Psoas muscle (tissue), 8 donors: ENCODE results near the gene GLIPR2. TPM values are rescaled to one million over a fixed set of nuclear protein-coding genes. Genes with fewer than 3 reads are reported as not detected.

Source experiments
- ATAC-seq, 4 donors: fragments of 200-7000 bp; cut with Tn5 transposase; one replicate each; pipeline ENCODE4 v1.9.1; 2020; ENCODE audit warnings: moderate library complexity in 3 of 4, mild to moderate bottlenecking in 2 of 4
- DNase-seq, 2 donors: peaks; one replicate each; pipeline ENCODE4 v3.0.0-alpha.2; 2020
- H3K27ac ChIP-seq: fragments of 200-600 bp; one replicate; pipeline ENCODE4 v1.8.0; 2022
- H3K27me3 ChIP-seq, 3 donors: fragments of 200-600 bp in 1 of 3; one replicate each; pipeline versions ENCODE4 v1.6.1 to v1.8.0; 2013 to 2022; ENCODE audit warnings: low read length in 2 of 3, mild to moderate bottlenecking in 2 of 3, moderate library complexity in 1 of 3; ENCODE audit not compliant: insufficient read depth in 3 of 3
- H3K36me3 ChIP-seq, 2 donors: fragments of 200-600 bp in 1 of 2; one replicate each; pipeline versions ENCODE4 v1.6.1 to v1.8.0; 2013 to 2022; ENCODE audit warnings: low read depth in 1 of 2, mild to moderate bottlenecking in 1 of 2, moderate library complexity in 1 of 2; ENCODE audit not compliant: insufficient read depth in 1 of 2
- H3K4me1 ChIP-seq: fragments of 200-600 bp; one replicate; pipeline ENCODE4 v1.8.0; 2022
- H3K4me3 ChIP-seq: fragments of 200-600 bp; one replicate; pipeline ENCODE4 v1.8.0; 2022; ENCODE audit warnings: mild to moderate bottlenecking
- H3K9me3 ChIP-seq: fragments of 200-600 bp; one replicate; pipeline ENCODE4 v1.8.0; 2022
- WGBS, 3 donors: extraction: QIAGEN DNeasy Blood & Tissue Kit; methylation state at CpG; one replicate each; pipeline versions ENCODE4 v1.1.6 to v1.1.7; 2013; 5-methylcytosine and 5-hydroxymethylcytosine counted together
- intact Hi-C, 2 donors: fragments of 100-400 bp; cut with DNase I; formaldehyde crosslinking; loops; one replicate each; pipeline versions ENCODE4 v1.11.0 to v1.14.2; 2022
- polyA plus RNA-seq, 3 donors: library from polyadenylated mRNA; stranded (reverse); fragments of 200-250 nt; gene quantifications; one replicate each; pipeline ENCODE4 v1.2.3, GENCODE V29; 2013
- total RNA-seq, 4 donors: library from RNA; stranded (reverse); fragmentation: NEBNext Ultra II Directional in 2 of 4; extraction: Animal tissue kit (Norgen Biotek cat#: 25700) in 2 of 4; gene quantifications; one replicate each; pipeline versions ENCODE4 v1.2.1 to v1.2.4, GENCODE V29; 2021 to 2023
- TF ChIP-seq, protein P1 (sequence below): fragments of 200-600 bp; IDR thresholded peaks from one replicate; pipeline ENCODE4 v1.8.0; 2022; ENCODE audit warnings: antibody characterized with exemption
- donor health status: healthy with polysubstance abuse.
- donor health status: DM: no; HTN: no; CAD: no; lungs with moderate emphysema.
- donor health status: Bipolar disorder and iron deficiency.
- donor health status: healthy.
- donor health status: DM: yes; HTN: yes; CAD: no.
- donor health status: DM: no; HTN: no; CAD: no.
- donor health status: DM: no; HTN: no; CAD: no.
- donor health status: DM: yes; HTN: yes; CAD: no.

Gene GLIPR2
- total and polyA plus RNA-seq, 7 donors: 2.5 to 6.5 (median 3.6) TPM

DNA sequence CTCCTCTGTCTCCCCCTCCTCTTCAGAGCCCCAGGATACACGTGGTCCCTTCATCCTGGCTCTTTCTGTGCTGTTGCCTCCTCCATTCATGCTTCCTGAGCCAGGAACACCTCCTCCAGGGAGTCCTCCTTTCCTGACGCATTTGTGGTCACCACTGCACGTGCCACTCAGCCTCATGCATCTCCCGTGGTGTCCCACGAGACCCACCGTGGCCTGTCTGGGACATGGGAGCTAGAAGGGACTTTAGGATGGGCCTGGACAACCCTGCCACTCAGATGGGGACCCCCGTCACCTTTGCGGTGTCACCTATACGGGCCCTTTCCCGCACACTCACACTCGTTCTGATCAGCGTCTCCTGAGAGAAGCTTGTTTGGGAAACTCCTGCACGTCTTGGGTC, 6.7 kb downstream of the GLIPR2 start:
- no peak for ATAC-seq
- Histone ChIP-seq H3K4me3 (peak overlapping the region; percentile 16), H3K4me1 (peaks cover under 1% of the 10 kb centered on the region), H3K27me3 (peaks cover 0 to 4% (median 0%) of the 10 kb centered on the region in 3 donors), H3K36me3 (no peaks in the 10 kb centered on the region), H3K9me3 (no peaks in the 10 kb centered on the region), H3K27ac (peak overlapping the region; percentile 41)
- TF ChIP-seq, protein P1, sequence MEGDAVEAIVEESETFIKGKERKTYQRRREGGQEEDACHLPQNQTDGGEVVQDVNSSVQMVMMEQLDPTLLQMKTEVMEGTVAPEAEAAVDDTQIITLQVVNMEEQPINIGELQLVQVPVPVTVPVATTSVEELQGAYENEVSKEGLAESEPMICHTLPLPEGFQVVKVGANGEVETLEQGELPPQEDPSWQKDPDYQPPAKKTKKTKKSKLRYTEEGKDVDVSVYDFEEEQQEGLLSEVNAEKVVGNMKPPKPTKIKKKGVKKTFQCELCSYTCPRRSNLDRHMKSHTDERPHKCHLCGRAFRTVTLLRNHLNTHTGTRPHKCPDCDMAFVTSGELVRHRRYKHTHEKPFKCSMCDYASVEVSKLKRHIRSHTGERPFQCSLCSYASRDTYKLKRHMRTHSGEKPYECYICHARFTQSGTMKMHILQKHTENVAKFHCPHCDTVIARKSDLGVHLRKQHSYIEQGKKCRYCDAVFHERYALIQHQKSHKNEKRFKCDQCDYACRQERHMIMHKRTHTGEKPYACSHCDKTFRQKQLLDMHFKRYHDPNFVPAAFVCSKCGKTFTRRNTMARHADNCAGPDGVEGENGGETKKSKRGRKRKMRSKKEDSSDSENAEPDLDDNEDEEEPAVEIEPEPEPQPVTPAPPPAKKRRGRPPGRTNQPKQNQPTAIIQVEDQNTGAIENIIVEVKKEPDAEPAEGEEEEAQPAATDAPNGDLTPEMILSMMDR: no peak
- 71 to 80% (median 71%) methylated on average over 13 of the region's 13 CpGs for WGBS, 3 donors
- no peak for DNase-seq
- intact Hi-C loops: no loop called here

- intact Hi-C loops: no loop called here
- WGBS, 3 donors: 84 to 90% (median 89%) methylated on average over 12 of the region's 12 CpGs
- TF ChIP-seq, protein P1: no peak
- DNase-seq (no peak), ATAC-seq (no peak)
- Histone ChIP-seq H3K27me3 (no peaks in the 10 kb centered on the region), H3K36me3 (no peaks in the 10 kb centered on the region), H3K4me1 (peaks cover 4% of the 10 kb centered on the region), H3K9me3 (no peaks in the 10 kb centered on the region), H3K4me3 (no peak overlapping the region), H3K27ac (no peak overlapping the region)
Measured at GRCh38 chr9:36144309-36145232, 8.0 kb downstream of the GLIPR2 start.

GRCh38 chr9:36145970-36146369, 9.4 kb downstream of the GLIPR2 start:
- 95 to 96% (median 95%) methylated on average over 4 of the region's 4 CpGs for WGBS, 3 donors
- DNase-seq (no peak), ATAC-seq (no peak)
- no peaks in the 10 kb centered on the region for H3K36me3 ChIP-seq
- intact Hi-C loops: no loop called here
- no peak overlapping the region for H3K27ac ChIP-seq
- TF ChIP-seq, protein P1: no peak
- H3K4me3 ChIP-seq: no peak overlapping the region
- peaks cover 7% of the 10 kb centered on the region for H3K4me1 ChIP-seq
- no peaks in the 10 kb centered on the region for H3K9me3 ChIP-seq
- H3K27me3 ChIP-seq: no peaks in the 10 kb centered on the region

DNA sequence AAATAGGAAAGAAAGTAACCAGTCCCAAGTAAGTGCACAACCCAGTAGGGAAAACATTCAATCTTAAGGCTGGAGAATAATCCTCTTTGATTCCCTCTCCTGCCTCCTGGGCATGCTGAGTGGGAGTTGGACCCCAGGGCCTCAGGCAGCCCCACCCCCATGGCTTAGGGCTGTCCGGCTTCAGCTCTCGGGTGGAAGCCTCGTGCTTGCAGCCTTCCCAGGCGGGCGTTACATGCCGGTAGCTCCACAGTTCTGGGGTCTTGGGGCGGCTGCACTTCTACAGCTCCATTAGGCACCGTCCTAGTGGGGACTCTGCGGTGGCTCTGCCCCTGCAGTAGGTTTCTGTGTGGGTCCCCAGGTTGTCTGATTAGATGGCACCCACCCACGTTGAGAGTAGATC, 10.1 kb downstream of the GLIPR2 start:
- Histone ChIP-seq H3K9me3 (no peaks in the 10 kb centered on the region), H3K27ac (no peak overlapping the region), H3K4me3 (no peak overlapping the region), H3K36me3 (no peaks in the 10 kb centered on the region), H3K27me3 (no peaks in the 10 kb centered on the region), H3K4me1 (peaks cover 7% of the 10 kb centered on the region)
- intact Hi-C loops: no loop called here
- 87 to 89% (median 89%) methylated on average over 9 to 10 of the region's 10 CpGs for WGBS, 3 donors
- TF ChIP-seq, protein P1: no peak
- no peak for DNase-seq
- ATAC-seq: no peak
